Lower leg skin (tissue), 4 donors: ENCODE data around the gene TRMT1. TPM values are rescaled to one million over a fixed set of nuclear protein-coding genes. Genes with fewer than 3 reads are reported as not detected.
A peak's percentile ranks its signal among the peaks of the same experiment; 100 is the strongest.

Source experiments
- DNase-seq, 2 donors: peaks; one replicate each; pipeline ENCODE4 v3.0.0-alpha.2; 2019; ENCODE audit warnings: low spot score in 2 of 2
- H3K4me3 ChIP-seq: fragments of 200-600 bp; sonication (generic); 2 replicates; pipeline ENCODE4 v1.5.1; 2017; ENCODE audit warnings: mild to moderate bottlenecking, low read depth; ENCODE audit not compliant: poor library complexity, severe bottlenecking
- CTCF ChIP-seq, 3 donors: fragments of 450-650 bp; IDR thresholded peaks; one replicate each; pipeline ENCODE4 v1.5.1; 2016; ENCODE audit warnings: antibody characterized with exemption in 3 of 3, mild to moderate bottlenecking in 3 of 3, moderate library complexity in 2 of 3
- POLR2A ChIP-seq, 2 donors: fragments of 450-650 bp; IDR thresholded peaks; one replicate each; pipeline ENCODE4 v1.6.1; 2016 to 2017; ENCODE audit warnings: antibody characterized with exemption in 2 of 2, mild to moderate bottlenecking in 1 of 2, moderate library complexity in 1 of 2
- WGBS, 2 donors: methylation state at CpG; one replicate each; pipeline ENCODE4 v1.1.5; 2018; 5-methylcytosine and 5-hydroxymethylcytosine counted together
- intact Hi-C: fragments of 100-400 bp; cut with DNase I; formaldehyde crosslinking; loops from one replicate; pipeline ENCODE4 v1.15.0; 2023; ENCODE audit warnings: low total_unique reads
- total RNA-seq, 4 donors: library from RNA; depleted of rRNA; stranded (reverse); fragments of >200 nt; gene quantifications; one replicate each; pipeline ENCODE4 v1.1.0, GENCODE V29; 2016

Gene TRMT1
- total RNA-seq, 4 donors from 2014 or later, result 17.7 to 60.4 (median 32.7) TPM

DNA sequence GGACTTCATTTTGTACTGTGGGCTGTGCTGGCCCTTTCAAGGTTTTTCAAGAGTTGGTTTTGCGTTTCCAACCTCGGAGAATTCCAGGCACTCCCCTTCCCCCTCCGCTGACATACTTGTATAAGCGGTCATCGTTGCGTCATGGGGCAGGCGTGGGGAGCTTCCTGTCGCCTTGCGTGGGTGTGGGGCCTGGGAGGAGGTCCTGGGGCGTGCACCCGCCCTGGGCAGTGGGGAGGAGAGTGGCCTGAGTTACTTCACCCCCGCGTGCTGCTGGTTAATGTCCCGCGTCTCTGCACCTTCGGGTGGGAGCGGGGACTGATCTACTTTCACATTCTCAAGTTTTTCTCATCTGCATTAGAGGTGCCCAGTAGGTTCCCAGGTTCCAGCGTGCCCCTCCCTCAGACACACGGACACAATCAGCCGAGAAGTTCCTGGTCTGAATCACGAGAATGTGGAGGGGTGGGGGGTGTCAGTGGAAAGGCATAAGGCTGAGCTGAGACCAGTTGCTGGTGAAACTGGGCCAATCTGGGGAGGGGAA, 37.8 kb upstream of the TRMT1 start:
- no peak for TF ChIP-seq POLR2A (IDR thresholded peaks at IDR 0.05)
- no peak for TF ChIP-seq CTCF (IDR thresholded peaks at IDR 0.05)
- 0% methylated on average over 21 of the region's 21 CpGs for WGBS, 2 donors
- peak; percentile 94 to 99 for DNase-seq
- H3K4me3 ChIP-seq, result peak overlapping the region; percentile 91
- intact Hi-C loops, result loop anchor here (10.0 kb wide), 1 partner anchor 700 kb away; no protein-coding TSS in a partner anchor

DNA sequence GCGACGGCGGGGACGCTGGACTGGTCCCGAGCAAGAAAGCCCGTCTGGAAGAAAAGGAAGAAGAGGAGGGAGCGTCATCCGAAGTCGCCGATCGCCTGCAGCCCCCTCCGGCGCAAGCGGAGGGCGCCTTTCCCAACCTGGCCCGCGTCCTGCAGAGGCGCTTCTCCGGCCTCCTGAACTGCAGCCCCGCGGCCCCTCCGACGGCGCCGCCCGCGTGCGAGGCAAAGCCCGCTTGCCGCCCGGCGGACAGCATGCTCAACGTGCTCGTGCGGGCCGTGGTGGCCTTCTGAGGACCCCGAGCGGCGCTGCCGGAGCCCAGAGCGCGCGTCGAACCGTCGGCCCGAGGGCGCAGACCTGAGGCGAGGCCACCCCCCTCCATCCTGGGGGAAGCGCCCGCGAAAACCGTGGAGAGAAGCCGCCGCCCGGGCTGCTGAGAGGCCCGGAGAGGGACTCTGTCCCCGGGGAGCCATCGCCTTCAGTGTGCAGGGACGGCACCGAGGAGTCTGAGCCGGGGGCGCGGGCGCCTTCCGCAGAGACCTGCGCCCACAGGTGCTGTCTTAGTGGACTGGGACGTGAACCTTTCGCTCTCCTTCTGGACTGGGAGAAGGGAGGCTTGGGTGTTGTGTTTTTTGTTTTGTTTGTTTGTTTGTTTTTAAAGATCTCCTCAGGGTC, 37.2 kb upstream of the TRMT1 start:
- DNase-seq, result no peak
- 0 to 2% methylated on average over 30 to 36 of the region's 69 CpGs for WGBS, 2 donors
- TF ChIP-seq POLR2A (IDR thresholded peaks at IDR 0.05) (no peak), CTCF (IDR thresholded peaks at IDR 0.05) (no peak)
- intact Hi-C loops, result loop anchor here (10.0 kb wide), 1 partner anchor 701 kb away; no protein-coding TSS in a partner anchor
- peak overlapping the region; percentile 91 for H3K4me3 ChIP-seq

- H3K4me3 ChIP-seq, result peak overlapping the region; percentile 91
- peak; percentile 95 to 100 for DNase-seq
- 0% methylated on average over 36 to 48 of the region's 59 CpGs for WGBS, 2 donors
- TF ChIP-seq POLR2A (IDR thresholded peaks at IDR 0.05) (peak in 1 of 2 donors; percentile 99), CTCF (IDR thresholded peaks at IDR 0.05) (no peak)
- intact Hi-C loops, result loop anchor here (10.0 kb wide), 1 partner anchor 702 kb away; no protein-coding TSS in a partner anchor
Measured at GRCh38 chr19:13152974-13153568, 36.5 kb upstream of the TRMT1 start.

DNA sequence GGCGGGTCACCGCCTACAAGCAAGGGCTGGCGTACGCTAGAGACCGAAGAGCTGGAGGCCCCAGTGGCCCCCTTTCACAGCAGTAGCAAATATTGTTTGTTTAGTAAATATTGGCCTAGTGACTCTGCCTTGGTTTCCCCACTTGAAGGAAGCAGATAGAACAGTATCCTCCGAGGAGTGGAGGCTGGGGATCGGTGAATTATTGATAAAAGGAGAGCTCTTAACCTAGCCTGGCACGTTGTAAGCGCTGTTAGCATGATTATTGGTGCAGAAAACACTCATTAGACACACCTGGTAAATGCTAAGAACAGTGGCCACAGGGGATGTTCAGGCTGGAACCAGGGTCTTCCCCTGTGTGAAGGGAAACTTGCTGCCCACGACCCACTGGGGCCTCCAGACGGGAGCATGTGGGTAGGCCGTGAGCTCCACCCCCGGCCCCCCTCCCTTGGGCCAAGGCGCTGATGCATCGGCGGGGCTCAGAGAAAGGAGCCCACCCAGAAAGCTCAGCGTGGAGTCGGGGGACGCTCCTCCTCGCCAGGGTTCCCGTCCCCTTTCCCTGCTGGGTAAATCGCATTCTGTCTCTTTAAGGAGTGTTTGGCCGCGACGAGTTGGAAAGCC, 35.9 kb upstream of the TRMT1 start:
- 1% methylated on average over 25 of the region's 25 CpGs for WGBS, 2 donors
- no peak for TF ChIP-seq CTCF (IDR thresholded peaks at IDR 0.05)
- TF ChIP-seq POLR2A (IDR thresholded peaks at IDR 0.05), result no peak
- DNase-seq, result no peak
- H3K4me3 ChIP-seq, result peak overlapping the region; percentile 57
- intact Hi-C loops, result loop anchor here (10.0 kb wide), 1 partner anchor 702 kb away; no protein-coding TSS in a partner anchor

GRCh38 chr19:13151605-13152355, 35.2 kb upstream of the TRMT1 start:
- peak; percentile 97 to 100 for DNase-seq
- TF ChIP-seq POLR2A (IDR thresholded peaks at IDR 0.05) (peak in 1 of 2 donors; percentile 86), CTCF (IDR thresholded peaks at IDR 0.05) (no peak)
- 0 to 1% methylated on average over 38 to 69 of the region's 71 CpGs for WGBS, 2 donors
- intact Hi-C loops, result loop anchor here (10.0 kb wide), 1 partner anchor 703 kb away; no protein-coding TSS in a partner anchor
- H3K4me3 ChIP-seq, result peak overlapping the region; percentile 76
